Fibroblast of skin of right biceps (primary cell): Measurements from ENCODE around the gene FBXL7.

ENCODE experiments used
- DNase-seq: peaks from one replicate; pipeline ENCODE4 v3.0.0-alpha.2; 2013

Gene FBXL7

DNA sequence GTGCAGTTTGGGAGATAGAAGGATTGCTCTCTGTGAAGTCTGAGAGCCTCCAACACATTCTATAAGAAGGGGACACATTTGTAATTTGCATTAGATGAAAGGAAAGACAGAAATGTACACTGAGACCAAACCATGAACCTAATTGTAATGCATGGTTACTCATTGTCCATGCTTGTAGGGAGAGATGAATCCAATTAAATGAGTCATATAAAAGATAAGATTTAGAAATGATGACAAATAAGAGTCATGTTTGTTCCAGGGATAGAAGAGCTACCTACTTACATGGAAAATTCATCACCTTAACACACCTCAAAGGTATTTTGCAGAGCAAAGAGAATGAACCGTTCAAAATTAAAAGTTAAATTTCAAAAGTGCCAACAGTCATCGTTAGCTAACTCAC is 85.1 kb downstream of the FBXL7 start:
- peak; percentile 54 for DNase-seq

DNA sequence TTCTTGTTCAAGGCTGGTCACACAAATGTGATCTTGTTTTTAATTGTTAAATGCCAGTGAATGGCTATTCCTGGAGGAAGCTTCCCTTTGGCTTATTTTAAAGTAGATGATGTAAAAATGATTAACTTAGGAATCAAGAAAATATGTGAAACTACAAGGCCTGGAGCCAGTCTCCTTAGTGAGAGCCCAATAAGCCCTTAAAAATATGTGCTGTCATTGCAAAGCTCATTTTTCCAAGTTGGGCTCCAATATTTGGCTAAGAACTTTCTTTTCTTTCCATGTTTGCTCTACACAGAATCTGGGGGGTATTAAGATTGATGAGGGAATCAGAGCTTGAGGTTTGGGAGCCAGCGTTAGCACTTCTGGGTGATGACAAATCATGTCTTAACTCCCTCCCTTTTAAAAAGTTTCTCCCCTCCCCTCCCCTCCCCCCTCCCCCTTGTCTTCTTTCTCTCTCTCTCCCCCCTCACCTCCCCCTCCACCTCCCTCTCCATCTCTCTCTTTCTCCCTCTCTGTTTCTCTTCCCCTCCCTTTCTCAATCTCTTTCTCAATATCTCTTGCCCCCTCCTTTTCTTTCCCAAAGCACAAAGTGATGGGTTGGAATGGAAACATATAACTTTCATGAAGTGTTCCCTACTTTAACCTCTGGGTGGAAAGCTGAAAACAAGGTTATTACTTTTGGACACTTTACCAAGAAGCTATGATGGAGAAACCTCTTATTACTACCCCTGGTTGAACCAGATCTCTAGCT is 86.0 kb downstream of the FBXL7 start:
- DNase-seq, result peak; percentile 89

DNA sequence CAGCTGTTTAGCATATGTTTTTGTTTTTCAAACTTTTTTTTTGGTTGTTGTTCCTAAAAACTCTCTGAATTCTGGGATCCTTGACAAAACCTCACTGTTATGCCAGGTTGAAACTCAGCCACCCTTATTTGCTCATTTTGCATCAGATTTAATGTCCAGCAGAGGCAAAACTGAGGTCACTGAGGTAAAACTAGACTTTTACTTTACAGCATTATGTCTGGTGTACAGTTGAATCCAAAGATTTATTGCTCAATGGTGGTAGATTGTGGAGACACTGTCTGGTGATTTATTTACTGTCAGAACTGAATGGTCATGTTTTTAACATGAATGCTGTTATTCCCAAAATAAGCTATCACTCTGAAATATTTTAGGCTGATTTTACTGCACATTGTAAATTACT is 87.9 kb downstream of the FBXL7 start:
- peak; percentile 47 for DNase-seq

DNA sequence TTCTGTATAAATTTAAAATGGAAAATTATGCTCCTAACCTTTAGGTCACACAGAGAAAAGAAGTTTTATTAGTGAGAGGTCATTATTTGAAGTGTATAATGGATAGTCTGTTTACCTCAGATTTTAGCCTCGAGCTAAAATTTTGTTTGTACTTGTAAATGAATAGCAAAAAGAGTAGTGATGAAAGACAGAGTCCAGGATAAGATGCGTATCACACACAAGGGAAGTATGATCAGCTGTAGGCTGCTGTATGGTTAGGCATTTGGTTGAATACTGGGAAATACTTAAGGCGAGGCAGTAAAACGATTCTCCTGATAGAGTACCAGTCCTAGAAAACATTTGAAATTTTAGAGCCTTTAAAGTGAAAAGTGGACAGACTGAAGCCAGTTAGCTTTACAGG is 92.7 kb downstream of the FBXL7 start:
- DNase-seq, result no peak

DNA sequence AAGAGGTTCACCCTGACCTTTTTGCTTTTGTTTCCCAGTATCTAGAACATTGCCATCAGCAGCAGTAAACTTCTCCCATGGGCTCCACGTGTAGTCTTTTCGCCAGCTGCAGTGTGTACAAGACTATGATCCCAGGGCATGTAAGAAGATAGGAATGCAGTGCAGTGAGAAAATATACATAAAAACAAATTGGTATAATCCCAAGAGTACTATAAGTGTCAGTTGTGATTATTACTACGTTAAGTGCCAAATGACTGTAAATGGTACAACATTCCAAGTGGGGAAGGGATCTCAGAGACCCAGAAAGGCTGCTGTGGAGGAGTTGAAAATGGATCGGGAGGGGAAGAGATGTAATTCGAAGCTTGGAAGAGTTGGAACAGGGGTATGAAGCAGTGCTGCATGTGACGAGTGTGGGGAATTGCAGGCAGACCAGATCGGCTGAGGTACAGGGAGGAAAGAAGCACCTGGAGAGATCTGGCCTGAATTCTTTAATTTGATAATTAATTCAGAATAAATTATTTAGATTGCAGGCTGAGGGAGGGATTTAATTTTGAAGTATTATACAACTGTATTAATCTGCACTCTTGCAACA is 95.1 kb downstream of the FBXL7 start:
- DNase-seq, result peak; percentile 49

DNA sequence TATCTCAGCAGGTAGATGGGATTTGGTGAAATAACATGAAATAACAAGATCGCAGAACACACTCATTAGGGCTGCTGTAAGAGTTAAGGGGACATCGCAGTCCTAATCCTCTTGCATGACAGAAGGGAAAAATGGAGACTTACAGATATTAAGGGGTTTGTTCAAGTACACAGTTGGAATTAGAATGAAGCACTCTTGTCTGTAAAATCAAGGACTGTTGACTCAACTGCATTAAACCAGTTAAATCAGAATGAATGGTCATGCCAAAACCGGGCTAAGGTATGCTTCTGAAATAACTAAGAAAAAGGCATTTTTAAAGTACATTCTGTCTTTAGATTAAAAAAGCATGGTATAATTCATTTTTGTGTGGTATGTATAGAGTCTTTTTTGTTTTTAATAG is 95.9 kb downstream of the FBXL7 start:
- DNase-seq, result no peak

DNA sequence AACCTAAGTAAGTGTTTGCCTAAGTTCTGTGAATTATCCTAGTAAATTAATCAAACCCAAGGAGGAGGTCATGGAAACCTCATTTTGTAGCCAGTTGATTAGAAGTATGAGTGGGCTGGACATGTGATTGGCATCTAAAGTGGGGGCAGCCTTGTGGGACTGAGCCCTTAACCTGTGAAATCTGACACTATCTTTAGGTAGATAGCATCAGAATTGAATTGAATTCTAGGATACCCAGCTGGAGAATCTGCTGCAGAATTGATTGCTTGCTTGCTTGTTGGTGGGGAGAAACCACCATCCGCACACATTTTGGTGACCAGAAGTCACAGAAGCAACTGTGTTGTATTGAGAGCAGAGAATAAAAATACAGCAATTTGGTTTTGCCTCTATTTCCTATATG is 97.0 kb downstream of the FBXL7 start:
- no peak for DNase-seq

DNA sequence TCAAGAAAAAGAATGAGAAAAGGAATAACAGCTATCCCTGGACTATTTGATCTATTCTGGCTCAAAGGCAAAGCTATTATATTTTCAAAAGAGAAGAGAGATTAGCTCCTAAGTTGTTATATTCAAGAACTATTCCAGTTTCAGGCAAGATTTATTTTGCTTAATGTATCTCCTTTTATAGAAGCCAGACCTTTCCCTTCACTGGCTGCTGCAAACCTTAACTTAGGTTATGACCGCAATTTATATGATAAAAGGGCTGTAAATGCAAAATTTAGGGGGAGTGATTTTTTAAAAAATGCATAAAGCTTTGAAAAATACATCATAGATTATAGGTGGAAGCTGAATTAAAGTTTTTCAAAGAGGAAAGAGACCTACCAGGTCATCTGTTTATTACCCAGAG is 97.8 kb downstream of the FBXL7 start:
- no peak for DNase-seq

DNA sequence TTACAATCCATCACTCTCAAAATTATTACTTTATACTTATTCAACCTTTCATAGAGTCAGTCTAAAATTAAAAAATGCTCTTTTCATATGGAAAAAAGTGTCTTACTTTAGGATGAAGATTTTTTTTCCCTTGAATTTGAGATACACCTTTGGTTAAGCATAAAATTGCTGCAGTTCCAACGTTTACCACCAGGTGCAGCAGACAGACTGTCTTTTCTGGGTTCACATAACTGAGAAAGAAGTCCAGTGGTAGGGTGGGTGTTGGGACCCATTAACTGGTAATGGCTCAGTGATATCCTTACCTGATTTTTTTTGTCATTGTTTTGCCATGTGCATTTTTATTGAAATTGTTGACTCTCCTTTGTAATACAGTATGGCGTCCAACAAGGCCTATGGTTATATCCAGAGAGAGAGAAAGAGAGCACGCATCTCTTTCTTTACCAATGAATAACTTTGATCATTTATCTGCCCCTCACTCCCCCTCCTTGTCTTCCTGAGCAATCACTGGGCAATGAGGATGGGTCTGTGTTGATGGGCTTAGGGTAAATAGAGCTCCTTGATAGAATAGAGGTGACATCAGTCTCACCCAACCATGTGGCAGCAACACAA is 98.4 kb downstream of the FBXL7 start:
- DNase-seq, result no peak

DNA sequence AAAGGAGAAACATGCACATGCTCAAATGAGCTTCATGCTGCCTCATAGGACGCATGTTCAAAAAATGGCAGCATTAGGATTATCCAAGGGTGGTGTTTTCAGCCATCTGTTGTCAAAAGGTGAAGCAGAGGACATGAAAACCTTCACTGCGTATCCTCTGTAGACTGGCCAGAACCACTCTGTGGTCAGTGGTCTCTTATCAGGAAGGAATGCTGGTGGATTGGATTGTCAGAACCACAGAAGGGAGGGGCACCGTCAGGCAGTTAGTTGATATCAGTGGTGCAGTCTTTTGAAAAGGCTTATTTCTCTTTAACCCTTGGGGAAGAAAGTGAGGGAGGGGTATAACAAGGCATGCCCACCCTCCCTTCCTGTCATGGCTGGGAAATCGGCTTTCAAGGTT is 100.1 kb downstream of the FBXL7 start:
- DNase-seq, result no peak

DNA sequence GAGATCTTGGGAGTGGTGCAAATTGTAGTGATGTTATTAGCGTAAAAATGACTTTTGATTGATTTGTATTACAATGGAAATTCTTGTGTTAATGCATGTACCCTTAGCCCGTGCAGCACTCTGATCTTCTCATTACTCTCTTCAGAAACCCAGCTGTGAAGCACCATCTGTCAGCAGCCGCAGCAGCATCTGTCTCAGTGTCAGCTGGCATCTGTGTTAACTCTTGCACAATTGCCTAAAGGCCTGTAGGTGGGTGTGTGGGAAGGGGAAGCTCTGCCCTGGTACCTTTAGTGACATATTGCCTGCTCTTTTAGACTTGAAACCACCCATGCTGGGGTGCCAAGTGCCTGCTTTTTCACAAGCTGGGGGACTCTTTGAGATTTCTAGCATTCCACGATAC is 101.3 kb downstream of the FBXL7 start:
- no peak for DNase-seq

DNA sequence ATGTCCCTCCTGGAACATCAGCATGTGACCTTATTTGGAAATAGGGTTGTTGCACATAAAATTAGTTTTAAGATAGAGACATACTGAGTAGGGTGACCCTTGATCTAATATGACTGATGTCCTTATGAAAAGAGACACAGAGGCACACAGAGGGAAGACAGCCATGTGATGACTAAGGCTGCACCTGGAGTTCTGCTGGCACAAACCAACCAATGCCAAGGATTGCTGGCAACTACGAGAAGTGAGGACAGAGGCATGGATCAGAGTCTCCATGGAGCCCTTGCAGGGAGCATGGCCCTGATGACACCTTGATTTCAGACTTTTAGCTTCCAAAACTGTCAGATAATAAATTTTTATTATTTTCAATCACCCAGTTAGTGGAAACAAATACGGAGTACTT is 101.9 kb downstream of the FBXL7 start:
- no peak for DNase-seq

DNA sequence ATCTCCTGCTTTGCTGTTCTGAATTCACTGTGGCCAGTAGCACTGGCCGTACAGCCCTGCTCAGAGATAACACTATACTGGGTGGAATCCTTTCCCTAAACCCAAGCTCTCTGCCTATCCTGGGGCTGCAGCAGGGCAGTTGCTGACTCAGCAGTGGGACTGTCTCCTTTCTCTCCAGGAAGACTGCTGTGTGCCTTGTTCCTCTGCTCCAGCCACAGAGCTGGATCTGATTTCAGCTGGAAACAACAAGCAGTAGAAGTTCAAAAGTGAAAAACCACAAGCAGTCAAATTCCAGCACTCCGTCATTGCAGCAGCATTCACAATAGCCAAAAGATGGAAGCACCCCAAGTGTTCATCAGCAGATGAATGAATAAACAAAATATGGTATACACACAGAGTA is 105.0 kb downstream of the FBXL7 start:
- peak; percentile 71 for DNase-seq

DNA sequence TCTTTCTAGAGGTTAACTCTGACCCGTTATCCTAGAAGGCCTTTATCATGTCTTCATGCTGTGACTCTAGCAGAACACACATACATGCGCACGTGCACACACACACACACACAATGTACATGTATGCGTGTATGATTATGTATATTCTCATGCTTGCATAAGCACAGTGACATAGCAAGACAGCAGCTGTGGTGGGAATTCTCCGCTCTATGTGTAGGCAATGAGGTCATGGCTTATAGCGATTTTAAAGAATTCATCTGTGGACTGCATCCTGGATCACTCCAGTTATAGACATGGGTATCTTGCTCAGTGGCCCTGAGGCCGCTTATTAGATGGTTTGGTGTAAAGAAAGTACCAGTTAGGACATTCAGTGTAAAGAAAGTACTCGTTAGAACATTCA is 106.2 kb downstream of the FBXL7 start:
- no peak for DNase-seq

DNA sequence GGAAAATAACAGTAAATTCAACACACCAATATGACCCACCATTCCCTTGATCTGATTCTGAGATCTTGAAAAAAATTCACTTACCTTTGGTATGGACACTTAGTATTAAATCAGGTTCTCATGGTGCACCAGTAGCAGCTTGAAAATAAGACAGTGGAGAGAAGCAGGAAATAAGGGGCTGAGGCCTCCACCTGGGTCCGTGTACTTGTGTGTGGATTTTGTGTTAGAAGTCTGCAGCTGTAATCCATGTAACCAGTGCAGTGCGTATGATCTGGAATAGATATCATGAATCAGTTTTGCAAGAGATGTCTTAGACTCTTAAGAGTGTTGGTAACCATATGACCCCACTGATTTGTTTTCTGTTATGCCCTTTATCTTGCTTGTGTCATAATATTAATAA is 107.1 kb downstream of the FBXL7 start:
- no peak for DNase-seq

DNA sequence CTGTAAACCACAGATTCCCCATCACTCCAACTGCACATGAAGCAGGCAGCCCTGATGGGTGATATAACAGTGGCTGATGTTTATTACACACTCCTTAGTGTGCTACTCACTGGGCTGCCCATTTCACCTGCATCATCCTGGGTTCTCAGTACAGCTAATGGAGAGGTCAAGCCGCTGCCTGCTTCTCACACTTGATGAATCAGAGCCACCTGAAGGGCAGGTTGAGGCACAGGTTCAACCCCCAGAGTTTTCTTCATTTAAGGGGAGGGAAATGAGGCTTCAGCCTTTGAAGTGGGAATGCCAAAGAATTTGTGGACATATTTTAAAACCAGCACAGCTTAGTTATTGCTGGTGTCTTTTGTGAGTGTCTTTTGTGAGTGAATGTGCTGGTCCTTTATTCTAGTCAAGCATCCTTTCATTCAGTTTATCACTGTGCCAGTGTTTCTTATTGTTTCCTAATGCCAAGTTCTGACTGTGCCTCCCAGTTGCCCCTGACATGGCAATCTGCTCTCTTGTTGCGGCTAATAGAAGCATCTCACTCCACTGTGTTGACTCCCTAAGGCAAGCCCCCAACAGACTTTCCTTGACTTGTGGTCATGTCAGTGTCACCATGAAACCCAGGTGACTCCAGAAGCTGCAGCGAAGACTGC is 109.2 kb downstream of the FBXL7 start:
- DNase-seq, result no peak

DNA sequence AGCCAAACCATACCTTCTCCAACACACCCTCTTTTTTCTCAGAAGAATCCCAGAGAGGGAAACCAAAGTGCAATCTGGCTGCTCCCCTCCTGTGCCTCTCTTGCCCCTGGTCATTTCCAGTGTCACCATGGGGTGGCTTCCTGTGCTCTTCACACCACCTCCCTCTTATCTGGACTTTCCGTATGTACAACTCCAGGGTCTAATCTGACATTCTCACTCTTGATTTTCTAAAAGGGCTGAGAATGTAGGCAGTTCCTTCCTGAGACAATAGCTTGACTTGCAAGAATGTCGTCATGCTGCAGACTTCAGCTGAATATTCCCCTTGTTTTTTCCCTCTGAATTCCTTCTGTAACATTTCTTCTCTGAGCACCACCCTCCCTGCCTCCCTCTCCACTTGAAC is 110.2 kb downstream of the FBXL7 start:
- DNase-seq, result no peak

DNA sequence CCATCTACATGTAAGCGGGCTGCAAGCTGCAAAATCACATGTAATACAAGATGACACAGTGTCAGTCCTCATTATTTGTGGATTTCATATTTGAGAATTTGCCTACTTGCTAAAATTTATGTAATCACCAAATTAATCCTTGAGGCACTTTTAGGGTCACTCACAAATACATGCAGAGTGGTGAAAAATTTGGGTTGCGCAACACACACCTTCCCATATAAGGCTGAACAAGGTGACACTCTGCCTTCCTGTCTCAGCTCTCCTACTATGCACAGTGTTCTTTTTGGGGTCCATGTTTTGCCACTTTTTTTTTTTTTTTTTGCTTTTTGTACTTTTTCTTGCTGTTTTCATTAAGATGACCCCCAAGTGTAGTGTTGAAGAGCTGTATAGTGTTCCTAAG is 111.0 kb downstream of the FBXL7 start:
- no peak for DNase-seq

DNA sequence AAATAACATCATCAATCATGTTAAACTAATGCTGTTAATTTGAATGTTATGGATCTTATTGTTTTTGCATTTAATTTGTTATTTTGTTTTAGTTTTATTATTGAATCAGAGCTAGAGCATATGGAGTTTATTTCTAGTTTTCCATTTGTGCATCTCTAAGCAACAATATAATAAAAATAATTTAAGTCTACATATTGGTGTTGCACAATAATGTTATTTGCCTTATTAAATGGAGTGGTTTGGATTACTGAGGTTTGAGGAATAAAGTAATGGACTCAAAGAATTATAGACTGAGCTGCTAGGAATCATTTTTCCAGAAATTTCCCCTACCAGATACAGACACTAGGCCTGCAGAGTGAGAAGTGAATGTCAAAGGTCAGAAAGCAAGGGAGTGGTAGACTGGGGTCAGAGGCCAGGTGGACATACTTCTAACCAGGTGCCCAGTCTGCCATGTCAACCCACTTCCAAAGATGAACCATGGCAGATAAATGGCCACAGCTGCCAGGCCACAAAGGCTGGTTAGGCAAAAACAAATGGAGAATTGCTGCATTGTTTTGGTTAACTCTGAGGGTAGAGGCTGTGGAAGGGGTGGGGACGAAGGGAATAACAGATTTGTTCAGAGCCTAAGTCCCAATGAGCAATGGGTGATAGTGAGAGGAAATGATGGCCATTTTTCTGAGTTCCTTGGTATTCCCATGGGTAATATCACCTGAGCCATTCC is 113.1 kb downstream of the FBXL7 start:
- no peak for DNase-seq

DNA sequence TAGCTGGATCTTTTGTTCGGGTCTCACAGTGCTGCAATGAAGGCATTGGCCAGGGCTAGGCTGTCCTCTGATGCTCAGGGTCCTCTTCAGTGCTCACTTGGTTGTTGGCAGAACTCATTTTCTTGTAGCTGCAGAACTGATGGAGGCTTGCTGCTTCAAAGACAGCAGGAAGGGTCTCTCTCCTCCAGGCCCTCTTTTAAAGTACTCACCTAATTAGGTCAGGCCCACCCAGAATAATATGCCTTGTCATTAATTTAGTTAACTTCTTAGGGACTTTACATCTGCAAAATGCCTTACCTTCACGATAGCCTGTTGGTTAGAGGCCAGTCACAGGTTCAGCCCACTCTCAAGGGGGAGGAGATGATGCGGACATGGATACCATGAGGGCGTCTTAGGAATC is 114.7 kb downstream of the FBXL7 start:
- no peak for DNase-seq

DNA sequence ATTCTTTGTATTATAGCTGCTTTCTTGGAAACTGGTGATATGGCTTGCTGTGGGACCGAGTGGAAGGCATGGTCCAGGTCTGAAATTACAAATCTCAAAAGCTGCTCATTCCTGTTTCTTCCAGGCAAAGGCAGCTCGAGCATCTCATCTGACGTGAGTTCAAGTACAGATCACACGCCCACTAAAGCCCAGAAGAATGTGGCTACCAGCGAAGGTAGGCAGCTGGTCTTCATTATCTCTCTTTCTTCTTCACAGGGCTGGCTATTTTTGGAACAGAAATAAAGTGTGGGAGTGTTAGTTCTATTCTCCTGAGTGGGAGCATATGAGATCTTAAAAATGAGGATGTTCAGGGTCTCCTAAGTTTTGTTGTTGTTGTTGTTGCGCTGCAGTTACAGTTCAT is 115.9 kb downstream of the FBXL7 start:
- peak; percentile 70 for DNase-seq

DNA sequence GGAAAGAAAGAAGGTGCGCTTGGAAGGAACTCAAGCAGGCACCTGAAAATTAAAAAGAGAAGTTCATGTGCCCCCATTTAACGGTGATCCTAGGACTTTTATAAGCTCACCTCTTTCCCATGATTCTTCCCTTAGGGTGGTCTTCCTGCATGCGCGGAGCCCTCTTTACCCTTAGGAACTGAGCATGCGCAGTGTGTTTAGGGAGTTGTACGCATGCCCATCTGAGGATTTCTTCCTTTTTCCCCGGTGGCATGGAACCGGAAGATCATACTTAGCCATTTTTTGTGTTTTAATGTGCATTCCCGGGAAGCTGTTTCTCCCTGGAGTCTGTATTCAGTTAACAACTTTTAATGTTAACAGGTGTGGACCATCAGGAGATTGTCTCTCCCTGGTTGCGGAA is 119.0 kb downstream of the FBXL7 start:
- DNase-seq, result no peak

DNA sequence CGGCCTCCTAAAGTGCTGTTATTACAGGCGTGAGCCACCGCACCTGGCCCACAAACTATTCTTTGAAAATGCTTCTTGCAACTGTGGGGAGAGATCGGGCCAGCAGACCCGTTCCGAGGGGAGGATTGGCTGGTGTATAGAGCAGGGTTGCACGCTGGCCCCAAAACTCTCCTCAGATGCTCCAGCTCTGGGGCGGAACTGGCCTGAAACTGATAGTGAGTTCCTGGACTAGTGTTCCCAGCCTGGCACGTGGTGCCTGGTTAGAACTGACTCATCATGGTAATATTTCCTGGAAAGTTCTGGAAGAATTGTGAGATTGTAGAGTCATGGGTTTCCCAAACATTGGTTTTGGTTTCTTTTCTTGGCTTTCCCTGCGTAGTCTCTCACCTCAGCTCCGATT is 120.5 kb downstream of the FBXL7 start:
- DNase-seq, result peak; percentile 87
